Bronchial epithelial cell (primary cell): ENCODE measurements around the gene CBLL1. TPM values are rescaled to one million over a fixed set of nuclear protein-coding genes. Genes with fewer than 3 reads are reported as not detected.

Experiments
- DNase-seq: peaks from one replicate; pipeline ENCODE4 v3.0.0-alpha.2; 2010; ENCODE audit warnings: low read depth
- FAIRE-seq: peaks from 2 replicates; lab custom pipeline; 2011; peaks lifted over from hg19 to GRCh38; lab: Jason Lieb, UNC
- H3K27me3 ChIP-seq: 2 replicates; pipeline ENCODE4 v1.5.1; 2011; ENCODE audit warnings: low read length; ENCODE audit not compliant: control insufficient read depth, insufficient read depth
- H3K36me3 ChIP-seq: 2 replicates; pipeline ENCODE4 v1.5.1; 2011; ENCODE audit warnings: low read length; ENCODE audit not compliant: control insufficient read depth, insufficient read depth
- H3K4me3 ChIP-seq: 2 replicates; pipeline ENCODE4 v1.5.1; 2011; ENCODE audit warnings: mild to moderate bottlenecking, low read depth, low read length, control low read depth
- total RNA-seq: library from RNA; depleted of rRNA; stranded (reverse); fragments of >200 nt; gene quantifications from 2 replicates; pipeline ENCODE4 v1.2.1, GENCODE V29; 2014
- TF ChIP-seq, protein P1 (sequence below): IDR thresholded peaks from 2 replicates; pipeline ENCODE4 v1.5.1; 2011; ENCODE audit warnings: mild to moderate bottlenecking, moderate library complexity, low read length, control low read depth, inconsistent platforms; ENCODE audit not compliant: insufficient read depth, severe bottlenecking

The CBLL1 gene
- total RNA-seq, 1 donor from 2014 or later = 9.0 TPM

DNA sequence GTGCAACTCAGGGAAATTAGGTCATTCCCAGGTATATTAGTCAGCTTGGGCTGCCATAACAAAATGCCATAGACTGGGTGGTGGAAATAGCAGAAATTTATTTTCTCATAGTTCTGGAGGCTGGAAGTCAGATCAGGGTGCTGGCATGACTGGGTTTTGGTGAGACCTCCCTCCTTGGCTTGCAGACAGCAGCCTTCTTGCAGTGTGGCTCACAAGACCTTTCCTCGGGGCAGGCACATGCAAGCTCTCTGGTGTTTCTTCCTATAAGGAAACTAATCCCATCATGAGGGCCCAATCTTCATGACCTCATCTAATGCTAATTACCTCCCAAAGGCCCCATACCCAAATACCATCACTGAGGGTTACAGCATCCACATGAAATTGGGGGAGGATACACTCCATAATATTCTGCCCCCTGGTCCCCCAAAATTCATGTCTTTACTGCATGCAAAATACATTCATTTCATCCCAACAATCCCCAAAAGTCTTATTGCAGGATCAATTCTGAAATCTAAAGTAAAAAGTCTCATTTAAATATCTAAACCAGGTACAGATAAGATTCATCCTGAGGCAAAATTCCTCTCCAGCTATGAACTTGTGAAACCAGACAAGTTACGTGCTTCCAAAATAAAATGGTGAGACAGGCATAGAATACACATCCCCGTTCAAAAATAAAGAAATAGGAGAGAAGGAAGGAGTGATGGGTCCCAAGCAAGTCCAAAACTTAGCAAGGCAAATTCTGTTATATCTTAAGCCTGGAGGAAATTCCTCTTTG lies 17.4 kb upstream of the CBLL1 start:
- FAIRE-seq (no peak), DNase-seq (no peak)
- no peak overlapping the region for H3K4me3 ChIP-seq
- H3K36me3 ChIP-seq = no peaks in the 10 kb centered on the region
- TF ChIP-seq, protein P1, sequence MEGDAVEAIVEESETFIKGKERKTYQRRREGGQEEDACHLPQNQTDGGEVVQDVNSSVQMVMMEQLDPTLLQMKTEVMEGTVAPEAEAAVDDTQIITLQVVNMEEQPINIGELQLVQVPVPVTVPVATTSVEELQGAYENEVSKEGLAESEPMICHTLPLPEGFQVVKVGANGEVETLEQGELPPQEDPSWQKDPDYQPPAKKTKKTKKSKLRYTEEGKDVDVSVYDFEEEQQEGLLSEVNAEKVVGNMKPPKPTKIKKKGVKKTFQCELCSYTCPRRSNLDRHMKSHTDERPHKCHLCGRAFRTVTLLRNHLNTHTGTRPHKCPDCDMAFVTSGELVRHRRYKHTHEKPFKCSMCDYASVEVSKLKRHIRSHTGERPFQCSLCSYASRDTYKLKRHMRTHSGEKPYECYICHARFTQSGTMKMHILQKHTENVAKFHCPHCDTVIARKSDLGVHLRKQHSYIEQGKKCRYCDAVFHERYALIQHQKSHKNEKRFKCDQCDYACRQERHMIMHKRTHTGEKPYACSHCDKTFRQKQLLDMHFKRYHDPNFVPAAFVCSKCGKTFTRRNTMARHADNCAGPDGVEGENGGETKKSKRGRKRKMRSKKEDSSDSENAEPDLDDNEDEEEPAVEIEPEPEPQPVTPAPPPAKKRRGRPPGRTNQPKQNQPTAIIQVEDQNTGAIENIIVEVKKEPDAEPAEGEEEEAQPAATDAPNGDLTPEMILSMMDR = no peak
- peaks cover 2% of the 10 kb centered on the region for H3K27me3 ChIP-seq

DNA sequence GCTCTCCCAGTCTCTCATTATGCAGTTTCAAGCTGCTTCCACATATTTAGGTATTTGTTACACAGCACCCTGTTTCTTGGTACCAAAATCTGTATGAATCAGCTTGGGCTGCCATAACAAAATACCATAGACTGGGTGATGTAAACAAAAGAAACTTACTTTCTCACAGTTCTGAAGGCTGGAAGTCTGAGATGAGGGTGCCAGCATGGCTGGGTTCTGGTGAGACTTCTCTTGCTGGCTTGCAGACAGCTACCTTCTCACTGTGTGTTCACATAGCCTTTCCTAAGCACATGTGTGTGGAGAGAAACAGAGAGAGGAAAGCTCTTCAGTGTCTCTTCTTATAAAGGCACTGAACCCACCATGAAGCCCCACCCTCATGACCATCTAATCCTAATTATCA lies 15.7 kb upstream of the CBLL1 start:
- Histone ChIP-seq H3K36me3 (no peaks in the 10 kb centered on the region), H3K27me3 (peaks cover 2% of the 10 kb centered on the region), H3K4me3 (no peak overlapping the region)
- FAIRE-seq = no peak
- no peak for DNase-seq
- TF ChIP-seq, protein P1 = no peak

DNA sequence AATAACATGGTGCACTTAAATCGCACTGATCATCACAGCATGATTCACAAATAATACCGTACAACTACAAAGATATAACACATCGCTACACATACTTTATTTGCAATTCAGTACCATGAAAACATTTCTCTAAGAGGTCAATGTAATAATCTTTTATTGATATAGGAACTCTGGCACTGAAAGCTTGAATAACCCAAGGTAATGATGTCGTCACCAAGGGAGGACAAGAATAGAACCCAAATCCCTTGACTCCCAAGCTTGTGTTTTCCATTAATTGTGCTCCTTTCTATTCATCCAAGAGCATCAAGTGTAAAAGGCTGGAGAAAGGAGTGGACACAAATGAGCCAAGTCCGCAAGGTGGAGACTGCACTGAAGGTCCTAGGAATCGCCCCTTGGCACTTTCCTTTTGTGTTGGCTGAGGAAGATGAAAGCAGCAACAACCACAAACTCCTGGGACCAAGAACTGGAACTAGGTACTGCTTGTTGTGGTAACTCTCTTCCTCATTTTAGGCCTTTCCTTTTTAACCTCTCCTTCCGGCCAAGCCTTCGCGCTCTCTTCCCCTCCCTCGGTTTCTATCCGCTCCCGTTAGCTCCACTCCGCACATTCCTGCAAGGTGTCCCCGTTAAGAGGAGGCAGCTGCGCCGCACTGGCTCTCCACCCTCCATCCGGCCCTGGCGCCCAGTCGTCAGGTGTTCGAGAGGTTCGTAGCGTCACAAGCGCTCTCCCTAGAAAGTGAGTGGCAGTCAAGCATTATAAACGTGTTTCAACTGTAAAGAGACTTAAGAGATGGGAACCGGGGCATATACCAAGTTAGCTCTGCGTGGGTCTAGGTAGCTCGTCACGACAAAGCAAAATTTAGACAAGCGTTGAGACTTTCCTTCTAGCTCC lies 1.0 kb upstream of the CBLL1 start:
- Histone ChIP-seq H3K36me3 (no peaks in the 10 kb centered on the region), H3K27me3 (no peaks in the 10 kb centered on the region), H3K4me3 (peak overlapping the region; percentile 76)
- FAIRE-seq (no peak), DNase-seq (no peak)
- TF ChIP-seq, protein P1 = no peak

DNA sequence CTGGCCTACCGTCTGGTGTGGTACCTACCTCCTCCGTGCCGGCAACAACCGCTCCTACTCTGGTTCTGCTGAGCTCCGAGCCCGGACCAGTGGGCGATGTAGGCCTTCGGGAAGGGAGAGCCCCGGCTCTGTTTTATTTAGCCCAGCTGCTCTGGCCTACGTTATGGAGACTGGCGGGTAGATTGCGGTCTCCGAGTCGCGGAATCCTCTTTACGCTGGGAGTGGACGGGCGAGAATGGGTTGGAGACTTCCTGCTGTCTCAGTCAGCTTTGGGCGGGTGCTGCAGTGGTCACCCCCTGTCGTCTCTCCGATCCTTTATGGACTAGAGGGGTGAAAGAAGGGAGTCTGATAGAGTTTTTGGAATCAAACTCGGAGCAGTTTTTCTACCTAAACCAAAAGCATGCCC lies 406 bp downstream of the CBLL1 start:
- FAIRE-seq = no peak
- no peak for DNase-seq

DNA sequence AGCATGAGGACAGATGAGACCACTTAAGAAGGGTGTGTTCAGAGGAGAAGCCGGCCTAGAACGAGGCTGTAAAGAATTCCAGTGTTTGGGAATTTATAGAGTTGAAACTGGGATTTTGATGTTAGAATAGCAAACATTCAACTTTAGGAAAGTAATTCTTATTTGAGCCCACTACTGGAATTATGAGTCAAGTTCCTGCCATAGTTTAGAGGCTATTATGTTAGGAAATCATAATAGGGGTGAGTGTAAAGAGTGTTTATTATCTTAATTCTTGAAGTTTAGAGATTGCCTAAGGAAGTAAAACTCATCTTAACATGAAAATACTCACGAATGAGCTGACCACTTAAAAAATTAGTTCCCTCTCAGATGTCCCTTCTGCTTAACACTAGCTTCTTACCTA lies 2.1 kb downstream of the CBLL1 start:
- FAIRE-seq = no peak
- H3K4me3 ChIP-seq = no peak overlapping the region

More for the DNA sequence above, 406 bp downstream of the CBLL1 start:
- Histone ChIP-seq H3K27me3 (no peaks in the 10 kb centered on the region), H3K4me3 (peak overlapping the region; percentile 76), H3K36me3 (peaks cover 2% of the 10 kb centered on the region)
- TF ChIP-seq, protein P1 = no peak

More for the DNA sequence above, 2.1 kb downstream of the CBLL1 start:
- H3K36me3 ChIP-seq = peaks cover 4% of the 10 kb centered on the region
- DNase-seq = no peak
- TF ChIP-seq, protein P1 = no peak
- H3K27me3 ChIP-seq = no peaks in the 10 kb centered on the region
